Hypothalamus (tissue), 51 donors: ENCODE data around the gene ZFYVE9.
"Not testable (repeated sequence)": the region's sequence is repeated elsewhere in the genome, so short reads cannot be mapped to it uniquely, and the experiment has no call there.

ENCODE experiments used
- DNase-seq, 51 donors: peaks; one replicate each; lab custom pipeline; 2025; lab: John Stamatoyannopoulos, UW

The ZFYVE9 gene

DNA sequence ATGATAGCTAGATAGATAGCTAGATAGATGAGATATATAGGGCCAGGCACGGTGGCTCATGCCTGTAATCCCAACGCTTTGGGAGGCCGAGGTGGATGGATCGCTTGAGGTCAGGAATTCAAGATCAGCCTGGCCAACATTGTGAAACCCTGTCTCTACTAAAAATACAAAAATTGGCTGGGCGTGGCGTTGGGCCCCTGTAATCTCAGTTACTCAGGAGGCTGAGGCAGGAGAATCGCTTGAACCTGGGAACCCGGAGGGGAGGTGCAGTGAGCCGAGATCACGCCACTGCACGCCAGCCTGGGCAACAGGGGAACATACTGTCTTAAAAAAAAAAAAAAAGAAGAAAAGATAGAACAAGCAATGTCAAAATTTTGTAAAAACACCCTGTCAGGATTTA is 8.6 kb downstream of the ZFYVE9 start:
- not testable (repeated sequence) for DNase-seq

DNA sequence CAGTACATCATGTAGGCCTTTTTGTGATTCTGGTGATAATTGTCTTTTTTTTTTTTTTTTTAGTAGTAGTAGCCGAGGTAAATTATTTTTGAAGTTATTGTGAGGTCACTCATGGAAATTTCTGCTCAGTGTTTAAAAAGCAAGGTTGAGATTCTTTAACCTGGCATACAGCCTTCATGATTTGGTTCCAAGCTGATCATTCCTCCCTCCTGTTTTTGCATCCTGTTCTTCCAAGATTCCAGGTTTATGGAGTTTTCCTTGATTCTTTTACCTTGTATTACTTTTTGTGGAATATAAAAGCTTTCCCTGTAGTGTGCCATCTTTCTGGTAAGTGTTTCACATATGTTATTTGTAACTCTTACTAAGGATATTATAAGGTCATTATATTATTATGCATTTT is 9.1 kb downstream of the ZFYVE9 start:
- DNase-seq: no peak

DNA sequence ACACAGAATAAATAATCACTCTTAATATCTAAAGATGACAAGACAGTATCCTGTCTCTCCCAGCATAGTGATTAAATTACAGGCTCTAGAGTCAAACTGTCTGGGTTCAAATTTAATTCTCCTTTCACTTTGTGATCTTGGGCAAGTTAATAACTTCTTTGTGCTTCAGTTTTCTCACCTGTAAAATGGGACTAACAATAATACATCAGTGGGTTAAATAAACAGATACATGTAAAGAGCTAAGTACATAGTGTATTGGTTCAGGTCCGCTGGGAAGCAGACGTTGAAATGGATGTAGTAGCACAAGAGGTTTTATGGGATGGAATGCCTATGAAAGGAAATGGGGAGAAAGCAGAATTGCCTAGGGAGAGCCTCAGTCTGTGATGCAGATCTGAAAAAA is 10.7 kb downstream of the ZFYVE9 start:
- no peak for DNase-seq

- peak in 1 of 51 donors; percentile 22 for DNase-seq
Observed at GRCh38 chr1:52153010-52153409, 11.1 kb downstream of the ZFYVE9 start.

- DNase-seq: no peak
Observed at GRCh38 chr1:52153898-52154297, 12.0 kb downstream of the ZFYVE9 start.

DNA sequence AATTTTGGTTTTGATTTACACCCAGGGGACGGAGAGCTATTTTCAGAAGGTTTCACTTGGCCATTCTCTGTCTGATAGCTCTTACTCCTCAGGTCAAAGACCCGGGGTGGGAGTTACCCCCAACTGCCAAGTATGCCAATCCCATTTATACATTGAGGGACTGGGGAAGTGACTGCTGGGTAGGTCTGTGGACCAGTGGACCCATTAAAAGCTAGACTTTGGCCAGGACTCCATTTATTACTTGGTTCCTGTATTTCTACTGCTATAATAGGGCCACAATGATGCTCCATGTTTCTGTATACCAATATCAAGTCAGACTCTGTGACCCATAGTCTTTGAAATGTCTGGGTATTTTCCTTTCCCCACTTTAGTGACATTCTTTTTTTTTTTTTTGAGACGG is 14.6 kb downstream of the ZFYVE9 start:
- no peak for DNase-seq

GRCh38 chr1:52157582-52157981 is 15.7 kb downstream of the ZFYVE9 start:
- no peak for DNase-seq

- no peak for DNase-seq
Observed at GRCh38 chr1:52158218-52158617, 16.3 kb downstream of the ZFYVE9 start.

DNA sequence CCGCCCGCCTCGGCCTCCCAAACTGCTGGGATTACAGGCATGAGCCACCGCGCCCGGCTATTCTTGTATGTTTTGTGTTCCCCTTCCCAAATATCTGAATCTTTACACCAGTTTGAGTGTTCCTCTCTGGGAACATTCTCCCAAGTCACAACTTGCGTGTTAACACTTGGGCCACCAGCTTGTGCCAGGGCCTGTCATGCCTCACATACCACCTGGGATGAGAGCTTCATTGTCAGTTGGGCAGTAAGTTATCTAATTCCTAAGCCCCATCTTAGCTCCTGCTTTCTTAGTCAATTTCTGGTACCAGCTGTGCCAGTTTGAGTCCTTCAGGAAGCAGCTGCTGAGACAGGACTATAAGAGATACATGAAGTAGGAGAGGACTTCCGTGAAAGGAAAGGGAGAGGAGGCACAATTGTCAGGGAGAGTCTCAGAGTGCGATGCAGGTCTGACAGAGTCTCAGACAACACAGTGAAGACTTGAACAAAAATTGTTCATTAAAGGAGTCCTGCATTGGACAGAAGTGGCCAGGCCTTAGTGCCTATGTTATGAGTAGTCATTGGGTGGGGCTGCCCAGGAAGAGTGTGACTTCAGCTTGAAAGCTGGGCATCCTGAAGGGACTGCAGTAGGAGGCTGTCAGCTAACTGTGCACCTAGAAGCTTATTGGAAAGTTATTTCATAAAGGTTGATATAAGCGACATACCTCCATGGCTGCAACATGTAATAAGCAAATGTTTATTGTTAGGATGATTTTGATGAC is 17.3 kb downstream of the ZFYVE9 start:
- DNase-seq: no peak

GRCh38 chr1:52162947-52163346 is 21.1 kb downstream of the ZFYVE9 start:
- DNase-seq: no peak

DNA sequence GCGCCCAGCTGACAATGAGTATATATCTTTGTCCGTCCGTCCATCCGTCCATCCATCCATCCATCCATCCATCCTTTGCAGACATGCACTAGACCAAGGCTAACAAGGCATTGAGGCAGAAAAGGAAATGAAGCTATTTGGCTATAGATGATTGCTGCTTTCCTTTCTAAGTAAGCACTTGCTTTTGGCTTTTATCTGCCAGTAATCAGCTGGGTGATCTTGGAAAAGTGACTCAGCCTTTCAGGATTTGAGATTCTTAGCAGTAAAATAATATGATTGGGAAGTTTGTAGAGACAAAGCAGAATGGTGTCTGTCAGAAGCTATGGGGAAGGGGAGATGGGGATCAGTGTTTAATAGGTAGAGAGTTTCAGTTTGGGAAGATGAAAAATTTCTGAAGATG is 22.7 kb downstream of the ZFYVE9 start:
- no peak for DNase-seq

DNA sequence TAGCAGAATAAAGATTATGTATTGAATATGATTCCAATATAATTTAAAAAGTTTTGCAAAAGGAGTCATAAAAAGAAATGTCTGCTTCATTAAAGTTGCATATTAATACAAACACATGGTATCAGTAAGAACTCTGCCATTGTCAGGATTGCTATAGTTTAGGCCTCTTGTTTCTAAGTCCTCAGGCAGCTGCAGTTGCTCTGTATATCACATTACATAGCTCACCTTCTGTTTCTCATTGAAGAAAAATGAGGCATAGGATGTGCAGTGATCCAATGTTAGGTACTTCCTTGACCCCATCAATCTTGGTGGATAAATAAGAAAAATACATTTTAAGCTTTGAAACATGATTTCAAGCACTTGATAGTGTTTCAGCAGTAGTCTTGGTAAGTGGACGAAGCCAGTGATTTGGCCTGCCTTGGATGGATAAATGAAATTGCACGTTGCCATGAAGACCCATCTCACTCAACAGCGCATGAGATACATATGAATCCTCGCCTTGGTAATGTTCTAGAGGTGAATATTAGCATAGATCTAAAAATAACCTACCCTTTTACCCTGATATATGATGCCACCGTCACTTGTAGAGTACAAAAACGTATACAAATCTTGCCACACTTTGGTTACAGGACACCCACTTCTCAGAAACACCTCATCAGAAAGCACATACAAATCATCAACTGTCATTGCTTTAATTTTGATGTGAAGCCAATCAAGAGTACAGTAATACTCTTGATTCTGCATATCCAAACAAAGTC is 25.3 kb downstream of the ZFYVE9 start:
- no peak for DNase-seq

DNA sequence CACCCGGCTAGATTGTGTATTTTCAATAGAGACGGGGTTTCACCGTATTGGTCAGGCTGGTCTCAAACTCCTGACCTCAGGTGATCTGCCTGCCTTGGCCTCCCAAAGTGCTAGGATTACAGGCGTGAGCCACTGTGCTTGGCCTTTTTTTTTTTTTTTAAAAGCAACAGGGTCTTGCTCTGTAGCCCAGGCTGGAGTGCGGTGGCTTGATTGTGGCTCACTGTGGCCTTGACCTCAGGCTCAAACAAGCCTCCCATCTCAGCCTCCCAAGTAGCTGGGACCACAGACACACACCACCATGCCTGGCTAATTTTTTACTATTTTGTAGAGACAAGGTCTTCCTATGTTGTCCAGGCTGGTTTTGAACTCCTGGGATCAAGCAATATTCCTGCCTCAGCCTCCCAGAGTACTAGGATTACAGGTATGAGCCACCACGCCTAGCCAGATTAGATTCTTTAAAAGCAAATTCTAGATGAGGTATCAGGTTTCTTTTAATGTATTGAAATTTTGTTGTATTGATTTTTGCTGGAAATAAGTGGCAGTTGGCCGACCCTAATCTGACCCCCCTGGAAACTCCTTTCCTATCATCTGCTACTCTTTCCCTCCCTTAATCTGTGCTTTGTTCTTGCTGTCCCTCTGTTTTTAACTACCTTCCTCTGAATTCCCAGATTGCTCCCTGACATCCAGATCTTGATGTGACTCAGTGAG is 26.6 kb downstream of the ZFYVE9 start:
- no peak for DNase-seq

DNA sequence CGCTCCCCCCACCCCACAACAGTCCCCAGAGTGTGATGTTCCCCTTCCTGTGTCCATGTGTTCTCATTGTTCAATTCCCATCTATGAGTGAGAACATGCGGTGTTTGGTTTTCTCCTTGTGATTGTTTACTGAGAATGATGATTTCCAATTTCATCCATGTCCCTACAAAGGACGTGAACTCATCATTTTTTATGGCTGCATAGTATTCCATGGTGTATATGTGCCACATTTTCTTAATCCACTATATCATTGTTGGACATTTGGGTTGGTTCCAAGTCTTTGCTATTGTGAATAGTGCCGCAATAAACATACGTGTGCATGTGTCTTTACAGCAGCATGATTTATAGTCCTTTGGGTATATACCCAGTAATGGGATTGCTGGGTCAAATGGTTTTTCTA is 29.3 kb downstream of the ZFYVE9 start:
- not testable (repeated sequence) for DNase-seq

DNA sequence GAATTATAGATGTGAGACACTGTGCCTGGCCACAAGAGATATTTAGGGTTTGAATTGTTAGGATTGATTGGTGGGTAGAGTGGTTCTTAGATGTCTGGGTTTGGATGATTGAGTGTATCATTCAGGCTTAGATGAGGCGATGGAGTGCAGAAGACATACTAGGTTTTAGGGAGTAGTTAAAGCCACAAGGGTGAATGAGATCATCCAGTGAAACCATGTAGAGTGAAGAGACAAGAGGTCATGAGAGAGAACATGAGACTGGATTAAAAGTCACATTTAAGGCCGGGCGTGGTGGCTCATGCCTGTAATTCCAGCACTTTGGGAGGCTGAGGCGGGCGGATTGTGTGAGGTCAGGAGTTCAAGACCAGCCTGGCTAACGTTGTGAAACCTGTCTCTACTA is 37.2 kb downstream of the ZFYVE9 start:
- DNase-seq: no peak

DNA sequence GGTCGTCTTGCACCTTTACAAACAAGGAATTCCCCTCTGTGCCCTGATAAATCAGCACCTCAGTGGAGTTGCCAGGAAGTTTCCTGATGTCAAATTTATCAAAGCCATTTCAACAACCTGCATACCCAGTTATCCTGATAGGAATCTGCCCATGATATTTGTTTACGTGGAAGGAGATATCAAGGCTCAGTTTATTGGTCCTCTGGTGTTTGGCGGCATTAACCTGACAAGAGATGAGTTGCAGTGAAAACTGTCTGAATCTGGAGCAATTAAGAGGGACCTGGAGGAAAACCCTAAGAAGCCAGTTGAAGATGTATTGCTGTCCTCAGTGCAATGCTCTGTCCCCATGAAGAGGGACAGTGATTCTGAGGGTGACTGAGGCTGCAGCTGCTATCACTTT is 38.3 kb downstream of the ZFYVE9 start:
- DNase-seq: no peak

DNA sequence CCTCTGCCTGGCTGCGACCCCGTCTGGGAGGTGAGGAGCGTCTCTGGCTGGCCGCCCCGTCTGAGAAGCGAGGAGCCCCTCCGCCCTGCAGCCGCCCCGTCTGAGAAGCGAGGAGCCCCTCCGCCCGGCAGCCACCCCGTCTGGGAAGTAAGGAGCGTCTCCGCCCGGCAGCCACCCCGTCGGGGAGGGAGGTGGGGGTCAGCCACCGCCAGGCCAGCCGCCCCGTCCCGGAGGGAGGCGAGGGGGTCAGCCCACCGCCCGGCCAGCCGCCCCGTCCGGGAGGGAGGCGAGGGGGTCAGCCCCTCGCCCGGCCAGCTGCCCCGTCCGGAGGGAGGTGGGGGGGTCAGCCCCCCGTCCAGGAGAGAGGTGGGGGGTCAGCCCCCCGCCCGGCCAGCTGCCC is 39.9 kb downstream of the ZFYVE9 start:
- DNase-seq: not testable (repeated sequence)

DNA sequence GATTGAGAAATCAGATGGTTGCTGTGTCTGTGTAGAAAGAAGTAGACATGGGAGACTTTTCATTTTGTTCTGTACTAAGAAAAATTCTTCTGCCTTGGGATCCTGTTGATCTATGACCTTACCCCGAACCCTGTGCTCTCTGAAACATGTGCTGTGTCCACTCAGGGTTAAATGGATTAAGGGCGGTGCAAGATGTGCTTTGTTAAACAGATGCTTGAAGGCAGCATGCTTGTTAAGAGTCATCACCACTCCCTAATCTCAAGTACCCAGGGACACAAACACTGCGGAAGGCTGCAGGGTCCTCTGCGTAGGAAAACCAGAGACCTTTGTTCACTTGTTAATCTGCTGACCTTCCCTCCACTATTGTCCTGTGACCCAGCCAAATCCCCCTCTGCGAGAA is 40.4 kb downstream of the ZFYVE9 start:
- DNase-seq: not testable (repeated sequence)

GRCh38 chr1:52182874-52183400 is 41.0 kb downstream of the ZFYVE9 start:
- DNase-seq: no peak

DNA sequence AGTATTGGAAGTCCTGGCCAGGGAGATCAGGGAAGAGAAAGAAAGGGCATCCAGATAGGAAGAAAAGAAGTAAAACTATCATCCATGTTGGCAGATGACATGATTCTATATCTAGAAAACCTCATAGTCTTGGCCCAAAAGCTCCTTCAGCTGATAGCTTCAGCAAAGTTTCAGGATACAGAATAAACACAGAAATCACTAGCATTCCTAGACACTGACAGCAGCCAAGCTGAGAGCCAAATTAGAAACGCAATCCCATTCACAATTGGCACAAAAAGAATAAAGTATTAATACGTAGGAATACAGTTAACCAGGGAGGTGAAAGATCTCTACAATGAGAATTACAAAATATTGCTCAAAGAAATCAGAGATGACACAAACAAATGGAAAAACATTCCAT is 44.6 kb downstream of the ZFYVE9 start:
- DNase-seq: no peak

- DNase-seq: no peak
Observed at GRCh38 chr1:52189898-52190480, 48.1 kb downstream of the ZFYVE9 start.
